ENCODE measurements around the gene ATXN7L1.

DNA sequence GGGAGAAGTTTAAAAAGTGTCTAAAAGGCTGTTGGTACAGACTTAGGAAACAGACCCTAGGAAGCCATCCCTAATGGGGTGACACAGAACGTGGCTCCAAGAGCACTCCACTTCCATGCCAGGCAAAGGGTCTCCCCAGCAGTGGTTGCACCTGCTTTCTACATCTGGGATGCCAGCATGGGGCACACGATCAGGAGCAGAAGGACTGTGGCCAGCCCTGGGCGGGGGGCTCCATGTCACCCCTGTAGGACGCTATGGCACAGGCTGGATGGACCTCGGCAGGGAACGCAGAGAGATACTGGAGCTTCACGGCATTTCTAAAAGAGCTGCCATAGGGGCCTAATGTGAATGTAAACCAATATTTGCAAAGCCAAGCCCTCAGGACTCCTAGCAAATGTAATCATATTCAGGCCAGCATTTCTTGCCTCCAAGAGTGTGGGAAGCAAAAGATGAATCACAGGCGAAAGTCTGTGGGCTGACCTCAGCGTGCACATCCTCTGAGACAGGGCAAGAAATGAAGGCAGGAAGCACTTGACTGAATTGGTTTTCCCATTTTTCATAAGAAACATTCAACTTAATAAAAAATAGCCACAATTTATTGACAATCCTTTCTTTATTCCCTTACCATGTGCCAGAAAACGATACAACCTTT, 93.9 kb downstream of the ATXN7L1 start:
- TF ChIP-seq POLR2A (IDR thresholded peaks at IDR 0.05): no peak
- TF ChIP-seq, protein P1, sequence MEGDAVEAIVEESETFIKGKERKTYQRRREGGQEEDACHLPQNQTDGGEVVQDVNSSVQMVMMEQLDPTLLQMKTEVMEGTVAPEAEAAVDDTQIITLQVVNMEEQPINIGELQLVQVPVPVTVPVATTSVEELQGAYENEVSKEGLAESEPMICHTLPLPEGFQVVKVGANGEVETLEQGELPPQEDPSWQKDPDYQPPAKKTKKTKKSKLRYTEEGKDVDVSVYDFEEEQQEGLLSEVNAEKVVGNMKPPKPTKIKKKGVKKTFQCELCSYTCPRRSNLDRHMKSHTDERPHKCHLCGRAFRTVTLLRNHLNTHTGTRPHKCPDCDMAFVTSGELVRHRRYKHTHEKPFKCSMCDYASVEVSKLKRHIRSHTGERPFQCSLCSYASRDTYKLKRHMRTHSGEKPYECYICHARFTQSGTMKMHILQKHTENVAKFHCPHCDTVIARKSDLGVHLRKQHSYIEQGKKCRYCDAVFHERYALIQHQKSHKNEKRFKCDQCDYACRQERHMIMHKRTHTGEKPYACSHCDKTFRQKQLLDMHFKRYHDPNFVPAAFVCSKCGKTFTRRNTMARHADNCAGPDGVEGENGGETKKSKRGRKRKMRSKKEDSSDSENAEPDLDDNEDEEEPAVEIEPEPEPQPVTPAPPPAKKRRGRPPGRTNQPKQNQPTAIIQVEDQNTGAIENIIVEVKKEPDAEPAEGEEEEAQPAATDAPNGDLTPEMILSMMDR (IDR thresholded peaks at IDR 0.05): no peak

All from prostate gland (tissue), 2 donors.